Chondrocyte (in vitro differentiated cells): Measurements from ENCODE around the gene PLCXD1. TPM values are rescaled to one million over a fixed set of nuclear protein-coding genes. Genes with fewer than 3 reads are reported as not detected.

Experiments
- DNase-seq: peaks from one replicate; pipeline ENCODE4 v3.0.0; 2021; ENCODE audit warnings: mixed read lengths, low spot score
- H3K27ac Mint-ChIP-seq: one replicate; pipeline ENCODE4 v1.8.0; 2021; ENCODE audit warnings: mild to moderate bottlenecking, moderate library complexity, mixed read lengths; ENCODE audit not compliant: unreplicated experiment
- H3K27me3 Mint-ChIP-seq: 2 replicates; pipeline ENCODE4 v1.8.0; 2021; ENCODE audit warnings: low read depth, mixed read lengths
- H3K36me3 Mint-ChIP-seq: 2 replicates; pipeline ENCODE4 v1.8.0; 2021; ENCODE audit warnings: low read depth, mixed read lengths
- H3K4me1 Mint-ChIP-seq: 2 replicates; pipeline ENCODE4 v1.8.0; 2021; ENCODE audit warnings: low read depth, mild to moderate bottlenecking, mixed read lengths
- H3K4me3 Mint-ChIP-seq: one replicate; pipeline ENCODE4 v1.8.0; 2021; ENCODE audit warnings: mild to moderate bottlenecking, moderate library complexity, mixed read lengths; ENCODE audit not compliant: unreplicated experiment
- H3K9me3 Mint-ChIP-seq: 2 replicates; pipeline ENCODE4 v1.8.0; 2021; ENCODE audit warnings: low read depth, mixed read lengths
- total RNA-seq: library from RNA; stranded (reverse); gene quantifications from 3 replicates; pipeline ENCODE4 v1.2.1, GENCODE V29; 2021
- TF ChIP-seq, protein P1 (sequence below): fragments of 200-600 bp; sonication (generic); IDR thresholded peaks from 2 replicates; pipeline ENCODE4 v1.5.0; 2021; ENCODE audit warnings: antibody characterized with exemption, mild to moderate bottlenecking, moderate library complexity

The PLCXD1 gene
- total RNA-seq, 1 donor from 2014 or later = 6.8 TPM

DNA sequence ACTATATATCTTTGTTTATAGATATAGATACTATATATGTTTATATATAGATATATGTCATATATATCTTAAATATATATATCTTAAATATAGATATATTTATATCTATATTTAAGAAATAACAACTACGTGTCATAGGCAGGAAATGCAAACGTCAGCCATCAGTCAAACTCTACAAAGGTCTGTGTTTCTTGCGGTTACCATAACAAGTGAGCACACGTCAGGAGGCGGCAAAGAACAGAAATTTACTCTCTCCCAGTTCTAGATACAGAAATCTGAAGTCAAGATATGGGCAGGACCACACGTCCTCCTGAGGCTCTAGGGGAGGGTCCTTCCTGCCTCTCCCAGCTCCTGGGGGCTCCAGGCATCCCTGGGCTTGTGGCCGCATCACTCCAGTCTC lies 6.5 kb downstream of the PLCXD1 start:
- Mint-ChIP-seq H3K4me1 (peaks cover 2% of the 10 kb centered on the region), H3K4me3 (no peak overlapping the region), H3K9me3 (no peaks in the 10 kb centered on the region), H3K27me3 (no peaks in the 10 kb centered on the region), H3K36me3 (peaks cover 3% of the 10 kb centered on the region), H3K27ac (no peak overlapping the region)
- peak; percentile 24 for DNase-seq
- TF ChIP-seq, protein P1, sequence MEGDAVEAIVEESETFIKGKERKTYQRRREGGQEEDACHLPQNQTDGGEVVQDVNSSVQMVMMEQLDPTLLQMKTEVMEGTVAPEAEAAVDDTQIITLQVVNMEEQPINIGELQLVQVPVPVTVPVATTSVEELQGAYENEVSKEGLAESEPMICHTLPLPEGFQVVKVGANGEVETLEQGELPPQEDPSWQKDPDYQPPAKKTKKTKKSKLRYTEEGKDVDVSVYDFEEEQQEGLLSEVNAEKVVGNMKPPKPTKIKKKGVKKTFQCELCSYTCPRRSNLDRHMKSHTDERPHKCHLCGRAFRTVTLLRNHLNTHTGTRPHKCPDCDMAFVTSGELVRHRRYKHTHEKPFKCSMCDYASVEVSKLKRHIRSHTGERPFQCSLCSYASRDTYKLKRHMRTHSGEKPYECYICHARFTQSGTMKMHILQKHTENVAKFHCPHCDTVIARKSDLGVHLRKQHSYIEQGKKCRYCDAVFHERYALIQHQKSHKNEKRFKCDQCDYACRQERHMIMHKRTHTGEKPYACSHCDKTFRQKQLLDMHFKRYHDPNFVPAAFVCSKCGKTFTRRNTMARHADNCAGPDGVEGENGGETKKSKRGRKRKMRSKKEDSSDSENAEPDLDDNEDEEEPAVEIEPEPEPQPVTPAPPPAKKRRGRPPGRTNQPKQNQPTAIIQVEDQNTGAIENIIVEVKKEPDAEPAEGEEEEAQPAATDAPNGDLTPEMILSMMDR = no peak

DNA sequence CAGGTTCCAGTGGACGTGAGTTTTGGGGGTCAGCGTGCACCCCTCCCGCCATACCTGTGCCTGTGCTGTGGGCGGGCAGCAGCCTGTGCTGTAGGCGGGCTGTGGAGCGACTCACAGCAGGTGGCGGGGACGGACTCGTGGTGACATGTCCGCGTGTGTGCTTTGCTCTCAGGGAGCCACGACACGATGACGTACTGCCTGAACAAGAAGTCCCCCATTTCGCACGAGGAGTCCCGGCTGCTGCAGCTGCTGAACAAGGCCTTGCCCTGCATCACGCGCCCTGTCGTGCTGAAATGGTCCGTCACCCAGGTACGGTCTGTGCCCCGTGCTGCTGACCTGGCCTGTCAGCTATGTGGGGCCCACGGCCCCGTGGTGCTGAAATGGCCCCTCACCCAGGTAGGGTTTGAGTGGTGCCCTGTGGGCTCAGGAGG lies 7.4 kb downstream of the PLCXD1 start:
- Mint-ChIP-seq H3K9me3 (no peaks in the 10 kb centered on the region), H3K36me3 (peaks cover 5% of the 10 kb centered on the region)

DNA sequence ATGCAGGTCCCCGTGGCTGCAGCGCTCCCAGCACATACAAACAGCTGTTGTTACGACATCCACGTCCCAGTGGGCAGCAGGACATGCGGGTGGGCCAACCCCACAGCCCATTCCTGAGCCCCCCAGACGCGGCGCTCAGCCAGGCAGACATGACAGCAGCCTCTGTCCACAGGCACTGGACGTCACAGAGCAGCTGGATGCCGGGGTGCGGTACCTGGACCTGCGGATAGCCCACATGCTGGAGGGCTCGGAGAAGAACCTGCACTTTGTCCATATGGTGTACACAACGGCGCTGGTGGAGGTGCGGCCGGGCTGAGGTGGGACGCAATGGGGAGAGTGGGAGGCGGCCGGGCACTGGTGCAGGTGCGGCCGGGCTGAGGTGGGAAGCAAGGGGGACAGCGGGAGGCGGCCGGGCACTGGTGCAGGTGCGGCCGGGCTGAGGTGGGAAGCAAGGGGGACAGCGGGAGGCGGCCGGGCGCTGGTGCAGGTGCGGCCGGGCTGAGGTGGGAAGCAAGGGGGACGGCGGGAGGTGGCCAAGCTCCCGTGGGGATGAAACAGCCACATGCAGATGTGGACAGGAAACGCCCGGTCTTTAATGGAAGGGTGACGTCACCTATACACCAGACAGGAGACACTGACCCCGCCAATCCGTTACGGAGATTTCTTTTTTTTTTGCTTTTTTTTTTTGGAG lies 9.4 kb downstream of the PLCXD1 start:
- TF ChIP-seq, protein P1 = no peak
- no peaks in the 10 kb centered on the region for H3K27me3 Mint-ChIP-seq
- H3K4me3 Mint-ChIP-seq = no peak overlapping the region
- peaks cover 7% of the 10 kb centered on the region for H3K36me3 Mint-ChIP-seq
- H3K9me3 Mint-ChIP-seq = no peaks in the 10 kb centered on the region
- no peak overlapping the region for H3K27ac Mint-ChIP-seq
- DNase-seq = peak; percentile 82
- no peaks in the 10 kb centered on the region for H3K4me1 Mint-ChIP-seq

More for the DNA sequence above, 7.4 kb downstream of the PLCXD1 start:
- no peak overlapping the region for H3K27ac Mint-ChIP-seq
- no peak overlapping the region for H3K4me3 Mint-ChIP-seq
- H3K27me3 Mint-ChIP-seq = no peaks in the 10 kb centered on the region
- peak; percentile 82 for DNase-seq
- TF ChIP-seq, protein P1 = no peak
- H3K4me1 Mint-ChIP-seq = peaks cover 2% of the 10 kb centered on the region

DNA sequence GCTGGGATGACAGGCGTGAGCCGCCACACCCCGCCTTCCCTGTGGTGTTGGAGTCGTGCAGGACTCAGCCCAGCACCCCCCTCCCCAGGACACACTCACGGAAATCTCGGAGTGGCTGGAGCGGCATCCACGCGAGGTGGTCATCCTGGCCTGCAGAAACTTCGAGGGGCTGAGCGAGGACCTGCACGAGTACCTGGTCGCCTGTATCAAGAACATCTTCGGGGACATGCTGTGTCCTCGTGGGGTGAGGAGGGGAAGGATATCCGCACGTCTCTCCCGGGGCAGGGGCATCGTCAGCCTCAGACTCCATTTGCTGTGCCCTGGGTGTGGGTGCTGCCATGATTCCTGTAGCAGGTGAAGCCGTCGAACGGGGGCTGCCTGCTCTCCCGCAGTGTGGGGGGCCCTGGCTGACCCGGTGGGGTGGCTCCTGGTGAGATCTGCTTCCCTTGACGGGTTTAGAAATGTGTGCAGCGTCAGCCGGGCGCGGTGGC lies 10.3 kb downstream of the PLCXD1 start:
- Mint-ChIP-seq H3K36me3 (peaks cover 7% of the 10 kb centered on the region), H3K4me1 (no peaks in the 10 kb centered on the region), H3K27ac (no peak overlapping the region), H3K9me3 (no peaks in the 10 kb centered on the region), H3K4me3 (no peak overlapping the region), H3K27me3 (no peaks in the 10 kb centered on the region)
- TF ChIP-seq, protein P1 = no peak
- peak; percentile 88 for DNase-seq

DNA sequence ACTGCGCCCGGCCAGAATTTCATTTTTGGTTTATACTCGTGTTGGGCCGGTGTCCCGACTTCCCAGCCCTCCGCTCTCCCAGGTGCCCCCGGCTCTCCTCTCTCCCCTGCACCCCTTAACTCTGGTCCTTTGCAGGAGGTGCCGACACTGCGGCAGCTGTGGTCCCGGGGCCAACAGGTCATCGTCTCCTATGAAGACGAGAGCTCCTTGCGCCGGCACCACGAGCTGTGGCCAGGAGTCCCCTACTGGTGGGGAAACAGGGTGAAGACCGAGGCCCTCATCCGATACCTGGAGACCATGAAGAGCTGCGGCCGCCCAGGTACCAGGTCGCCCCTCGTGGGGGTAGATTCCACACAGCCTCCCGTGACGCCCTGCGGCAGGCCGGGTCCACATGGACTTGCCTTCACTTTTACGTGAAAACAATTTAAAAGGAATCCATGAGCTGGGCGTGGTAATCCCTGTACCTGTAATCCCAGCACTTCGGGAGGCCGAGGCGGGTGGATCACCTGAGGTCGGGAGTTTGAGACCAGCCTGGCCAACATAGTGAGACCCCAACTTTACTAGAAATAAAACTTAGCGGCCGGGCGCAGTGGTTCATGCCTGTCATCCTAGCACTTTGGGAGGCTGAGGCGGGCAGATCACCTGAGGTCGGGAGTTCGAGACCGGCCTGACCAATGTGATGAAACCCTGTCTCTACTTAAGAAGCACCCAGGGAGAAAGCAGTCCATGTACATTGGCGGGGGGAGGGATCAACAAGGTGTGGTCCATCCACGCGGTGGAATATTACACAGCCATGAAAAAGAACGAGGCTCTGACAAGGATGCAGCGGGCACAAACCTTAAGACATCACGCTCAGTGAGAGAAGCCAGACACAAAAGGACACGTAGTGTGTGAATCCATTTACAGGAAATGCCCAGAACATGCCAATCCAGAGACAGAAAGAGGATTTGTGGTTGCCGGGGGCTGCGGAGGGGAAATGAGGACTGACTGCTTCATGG lies 12.0 kb downstream of the PLCXD1 start:
- no peaks in the 10 kb centered on the region for H3K9me3 Mint-ChIP-seq
- peaks cover 7% of the 10 kb centered on the region for H3K36me3 Mint-ChIP-seq
- TF ChIP-seq, protein P1 = no peak
- peak; percentile 84 for DNase-seq
- H3K27me3 Mint-ChIP-seq = no peaks in the 10 kb centered on the region
- H3K4me3 Mint-ChIP-seq = no peak overlapping the region
- H3K4me1 Mint-ChIP-seq = no peaks in the 10 kb centered on the region
- no peak overlapping the region for H3K27ac Mint-ChIP-seq
